Measurements from ENCODE around the gene TTC27. TPM values are rescaled to one million over a fixed set of nuclear protein-coding genes. Genes with fewer than 3 reads are reported as not detected.

TTC27 gene
- total and polyA plus RNA-seq, 2 donors, result 10.9 to 17.8 TPM

DNA sequence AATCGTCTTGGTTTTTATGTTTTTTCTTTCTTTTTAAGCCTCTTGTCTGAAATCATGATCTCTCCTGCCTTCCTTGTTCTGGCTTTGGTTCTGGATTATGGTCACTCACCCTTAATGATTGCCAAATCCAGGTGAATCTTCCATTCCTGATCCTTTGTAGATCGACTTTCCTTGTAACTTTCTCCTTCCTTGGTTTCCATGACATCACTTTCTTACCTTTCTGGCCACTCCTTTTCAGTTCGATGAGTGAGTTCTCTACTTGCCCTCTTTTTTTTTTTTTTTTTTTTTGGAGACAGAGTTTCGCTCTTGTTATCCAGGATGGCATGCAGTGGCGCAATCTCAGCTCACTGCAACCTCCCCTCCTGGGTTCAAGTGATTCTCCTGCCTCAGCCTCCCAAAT lies 179.8 kb downstream of the TTC27 start:
- no peak overlapping the region for H3K27ac ChIP-seq (ENCODE audit: low read depth in 1 of 2, low read length in 1 of 2)
- H3K36me3 ChIP-seq (ENCODE audit: control insufficient read depth in 2 of 2, insufficient read depth in 2 of 2, low read length in 1 of 2), result no peaks in the 10 kb centered on the region
- DNase-seq (ENCODE audit: low read depth in 6 of 9, low spot score in 9 of 9), result no peak
- no peak overlapping the region for H3K4me3 ChIP-seq (ENCODE audit: low read length in 2 of 2)
- H3K27me3 ChIP-seq (ENCODE audit: control insufficient read depth in 2 of 2, insufficient read depth in 1 of 2, low read length in 1 of 2), result no peaks in the 10 kb centered on the region
- no peaks in the 10 kb centered on the region for H3K9me3 ChIP-seq (ENCODE audit: control insufficient read depth in 2 of 2, insufficient read depth in 1 of 2, low read length in 1 of 2)
- WGBS, result 98% methylated on average over 5 of the region's 5 CpGs
- no peaks in the 10 kb centered on the region for H3K4me1 ChIP-seq (ENCODE audit: control insufficient read depth in 2 of 2, insufficient read depth in 2 of 2, low read length in 2 of 2)

DNA sequence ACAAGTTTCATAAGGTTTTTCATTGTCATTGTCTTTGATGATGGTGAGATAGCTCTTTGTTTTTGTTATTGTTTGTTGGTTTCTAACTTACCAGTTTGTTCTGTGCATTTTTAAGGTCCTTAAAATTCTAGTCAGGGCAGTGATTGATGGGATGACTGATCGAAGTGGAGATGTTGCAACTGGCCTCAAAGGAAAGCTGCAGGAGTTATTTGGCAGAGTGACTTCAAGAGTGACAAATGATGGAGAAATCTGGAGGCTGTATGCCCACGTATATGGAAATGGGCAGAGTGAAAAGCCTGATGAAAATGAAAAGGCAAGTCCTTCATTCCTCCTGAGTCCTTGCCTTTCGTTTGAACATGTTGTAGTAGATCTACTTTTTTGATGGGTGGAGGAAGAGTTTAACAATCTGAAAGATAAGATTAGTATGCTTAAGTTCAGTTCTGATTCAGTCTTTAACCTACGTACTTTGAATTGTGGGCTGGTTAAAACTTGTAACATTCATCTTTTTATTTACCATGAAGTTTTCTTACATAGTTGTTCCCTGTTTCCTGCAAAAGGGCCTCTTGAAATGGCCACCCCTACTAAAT lies 183.2 kb downstream of the TTC27 start:
- 92% methylated on average over 4 of the region's 4 CpGs for WGBS
- H3K4me3 ChIP-seq (ENCODE audit: low read length in 2 of 2), result no peak overlapping the region
- no peaks in the 10 kb centered on the region for H3K27me3 ChIP-seq (ENCODE audit: control insufficient read depth in 2 of 2, insufficient read depth in 1 of 2, low read length in 1 of 2)
- H3K9me3 ChIP-seq (ENCODE audit: control insufficient read depth in 2 of 2, insufficient read depth in 1 of 2, low read length in 1 of 2), result no peaks in the 10 kb centered on the region
- DNase-seq (ENCODE audit: low read depth in 6 of 9, low spot score in 9 of 9), result no peak
- no peaks in the 10 kb centered on the region for H3K36me3 ChIP-seq (ENCODE audit: control insufficient read depth in 2 of 2, insufficient read depth in 2 of 2, low read length in 1 of 2)
- no peaks in the 10 kb centered on the region for H3K4me1 ChIP-seq (ENCODE audit: control insufficient read depth in 2 of 2, insufficient read depth in 2 of 2, low read length in 2 of 2)
- H3K27ac ChIP-seq (ENCODE audit: low read depth in 1 of 2, low read length in 1 of 2), result no peak overlapping the region

DNA sequence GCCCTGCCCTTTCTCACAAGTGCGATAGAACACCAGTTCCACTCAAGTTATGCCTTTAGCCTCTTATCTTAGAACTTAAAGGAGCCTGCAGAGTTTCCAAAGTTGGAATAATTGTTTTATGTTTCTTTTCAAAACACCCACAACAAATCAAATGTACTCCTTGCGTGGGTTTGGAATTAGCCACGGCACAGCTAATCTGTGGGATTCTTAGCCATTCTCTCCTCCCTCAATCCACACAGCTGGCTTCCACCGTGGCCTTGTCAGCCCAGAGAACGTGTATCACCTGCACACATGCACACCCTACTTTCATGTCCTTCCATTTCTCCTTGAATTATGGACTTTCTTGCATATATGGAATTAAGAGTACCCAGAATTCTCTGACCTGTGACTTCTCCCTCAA lies 183.8 kb downstream of the TTC27 start:
- H3K27me3 ChIP-seq (ENCODE audit: control insufficient read depth in 2 of 2, insufficient read depth in 1 of 2, low read length in 1 of 2), result no peaks in the 10 kb centered on the region
- 98% methylated on average over 5 of the region's 5 CpGs for WGBS
- no peaks in the 10 kb centered on the region for H3K9me3 ChIP-seq (ENCODE audit: control insufficient read depth in 2 of 2, insufficient read depth in 1 of 2, low read length in 1 of 2)
- no peak for DNase-seq (ENCODE audit: low read depth in 6 of 9, low spot score in 9 of 9)
- no peak overlapping the region for H3K4me3 ChIP-seq (ENCODE audit: low read length in 2 of 2)
- H3K27ac ChIP-seq (ENCODE audit: low read depth in 1 of 2, low read length in 1 of 2), result no peak overlapping the region
- no peaks in the 10 kb centered on the region for H3K4me1 ChIP-seq (ENCODE audit: control insufficient read depth in 2 of 2, insufficient read depth in 2 of 2, low read length in 2 of 2)
- no peaks in the 10 kb centered on the region for H3K36me3 ChIP-seq (ENCODE audit: control insufficient read depth in 2 of 2, insufficient read depth in 2 of 2, low read length in 1 of 2)

DNA sequence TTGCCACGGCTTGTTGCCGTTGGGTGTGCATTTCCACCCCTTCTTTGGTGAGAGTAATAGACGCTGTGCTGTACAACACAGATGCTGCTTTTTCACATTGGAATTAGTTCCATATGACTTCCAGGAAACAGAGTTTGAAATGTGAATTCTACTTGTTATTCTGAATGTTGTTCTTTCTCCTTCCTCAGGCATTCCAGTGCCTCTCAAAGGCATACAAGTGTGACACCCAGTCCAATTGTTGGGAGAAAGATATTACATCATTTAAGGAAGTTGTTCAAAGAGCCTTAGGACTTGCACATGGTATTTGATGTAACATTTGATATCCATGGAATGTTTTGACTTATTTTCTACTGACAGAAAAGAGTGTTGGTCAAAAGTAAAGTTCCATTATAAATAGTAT lies 184.5 kb downstream of the TTC27 start:
- Histone ChIP-seq H3K9me3 (ENCODE audit: control insufficient read depth in 2 of 2, insufficient read depth in 1 of 2, low read length in 1 of 2) (no peaks in the 10 kb centered on the region), H3K4me1 (ENCODE audit: control insufficient read depth in 2 of 2, insufficient read depth in 2 of 2, low read length in 2 of 2) (no peaks in the 10 kb centered on the region), H3K27ac (ENCODE audit: low read depth in 1 of 2, low read length in 1 of 2) (no peak overlapping the region), H3K4me3 (ENCODE audit: low read length in 2 of 2) (no peak overlapping the region), H3K27me3 (ENCODE audit: control insufficient read depth in 2 of 2, insufficient read depth in 1 of 2, low read length in 1 of 2) (no peaks in the 10 kb centered on the region), H3K36me3 (ENCODE audit: control insufficient read depth in 2 of 2, insufficient read depth in 2 of 2, low read length in 1 of 2) (no peaks in the 10 kb centered on the region)
- no peak for DNase-seq (ENCODE audit: low read depth in 6 of 9, low spot score in 9 of 9)
- WGBS, result 98% methylated on average over 3 of the region's 3 CpGs

DNA sequence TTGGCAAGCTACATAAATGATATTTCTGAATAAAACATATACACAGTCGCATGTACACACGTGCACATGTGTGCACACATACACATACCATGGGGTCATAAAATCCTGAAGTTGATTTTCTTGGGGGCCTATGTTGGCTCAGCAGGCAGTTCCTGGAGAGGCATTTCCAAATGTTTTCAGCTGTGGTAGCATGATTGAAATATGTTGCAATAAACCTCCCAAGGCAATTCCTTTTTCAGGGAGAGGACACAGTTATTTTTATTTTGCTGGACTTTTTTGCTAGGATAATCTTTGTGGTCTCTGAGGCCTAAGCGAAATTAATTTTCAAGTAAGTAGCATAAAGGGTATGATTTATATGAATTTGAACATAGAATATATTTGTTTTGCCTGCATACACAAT lies 192.2 kb downstream of the TTC27 start:
- no peaks in the 10 kb centered on the region for H3K9me3 ChIP-seq (ENCODE audit: control insufficient read depth in 2 of 2, insufficient read depth in 1 of 2, low read length in 1 of 2)
- H3K27me3 ChIP-seq (ENCODE audit: control insufficient read depth in 2 of 2, insufficient read depth in 1 of 2, low read length in 1 of 2), result no peaks in the 10 kb centered on the region
- H3K27ac ChIP-seq (ENCODE audit: low read depth in 1 of 2, low read length in 1 of 2), result no peak overlapping the region
- 96% methylated on average over 3 of the region's 3 CpGs for WGBS
- H3K4me1 ChIP-seq (ENCODE audit: control insufficient read depth in 2 of 2, insufficient read depth in 2 of 2, low read length in 2 of 2), result no peaks in the 10 kb centered on the region
- no peak for DNase-seq (ENCODE audit: low read depth in 6 of 9, low spot score in 9 of 9)
- H3K36me3 ChIP-seq (ENCODE audit: control insufficient read depth in 2 of 2, insufficient read depth in 2 of 2, low read length in 1 of 2), result no peaks in the 10 kb centered on the region
- H3K4me3 ChIP-seq (ENCODE audit: low read length in 2 of 2), result no peak overlapping the region

DNA sequence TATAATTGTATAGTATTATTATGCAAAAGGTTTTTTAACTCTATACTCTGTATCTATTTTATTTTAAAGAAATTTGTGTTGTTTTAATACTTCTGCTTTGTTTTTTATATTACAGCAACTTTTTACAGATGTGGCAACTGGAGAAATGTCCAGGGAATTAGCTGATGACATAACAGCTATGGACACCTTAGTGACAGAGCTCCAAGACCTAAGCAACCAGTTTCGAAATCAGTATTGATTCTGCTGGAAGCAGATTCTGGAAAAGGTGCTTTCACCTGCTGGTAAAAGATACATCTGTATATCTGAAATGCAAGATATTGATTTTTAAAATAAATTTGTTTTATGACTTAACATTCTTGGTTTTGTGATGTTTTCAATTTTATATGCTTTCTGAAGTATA lies 192.9 kb downstream of the TTC27 start:
- H3K4me3 ChIP-seq (ENCODE audit: low read length in 2 of 2), result no peak overlapping the region
- 97% methylated on average over 1 of the region's 1 CpG for WGBS
- no peak for DNase-seq (ENCODE audit: low read depth in 6 of 9, low spot score in 9 of 9)
- no peak overlapping the region for H3K27ac ChIP-seq (ENCODE audit: low read depth in 1 of 2, low read length in 1 of 2)
- H3K27me3 ChIP-seq (ENCODE audit: control insufficient read depth in 2 of 2, insufficient read depth in 1 of 2, low read length in 1 of 2), result no peaks in the 10 kb centered on the region
- no peaks in the 10 kb centered on the region for H3K9me3 ChIP-seq (ENCODE audit: control insufficient read depth in 2 of 2, insufficient read depth in 1 of 2, low read length in 1 of 2)
- H3K4me1 ChIP-seq (ENCODE audit: control insufficient read depth in 2 of 2, insufficient read depth in 2 of 2, low read length in 2 of 2), result no peaks in the 10 kb centered on the region
- no peaks in the 10 kb centered on the region for H3K36me3 ChIP-seq (ENCODE audit: control insufficient read depth in 2 of 2, insufficient read depth in 2 of 2, low read length in 1 of 2)

DNA sequence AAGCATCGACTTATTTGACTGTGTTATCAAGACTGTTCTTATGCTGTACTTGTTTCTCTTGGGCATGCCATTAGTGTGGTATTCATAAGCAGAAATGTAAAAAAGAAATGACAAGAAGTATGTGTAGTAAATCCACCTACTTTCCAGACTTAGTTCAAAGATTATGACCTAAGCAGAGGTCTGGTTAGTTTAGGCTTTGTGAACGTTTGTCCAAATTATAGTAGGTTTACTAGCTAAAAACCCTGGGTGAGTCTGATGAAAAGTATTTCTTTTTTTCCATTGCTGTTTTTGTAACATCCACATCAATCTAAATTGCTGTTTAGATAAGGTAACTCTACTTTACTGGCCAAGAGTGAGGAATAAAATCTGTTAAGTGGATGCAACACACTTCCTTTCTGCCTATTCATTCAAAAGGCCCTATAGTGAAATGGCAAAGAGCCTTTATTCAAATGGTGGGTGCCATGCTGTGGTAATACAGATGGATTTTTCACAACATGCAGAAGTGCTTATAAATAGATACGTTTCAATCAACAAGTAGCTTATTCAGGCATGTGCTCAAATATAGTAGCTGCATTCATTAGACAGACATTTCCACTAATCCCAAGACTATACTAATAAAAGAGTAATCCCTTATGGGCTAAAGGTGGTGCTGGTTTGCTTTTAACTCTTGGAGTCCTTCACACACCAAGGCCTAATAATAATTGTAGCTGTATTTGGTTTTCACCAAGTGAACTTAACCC lies 196.4 kb downstream of the TTC27 start:
- no peak overlapping the region for H3K4me3 ChIP-seq (ENCODE audit: low read length in 2 of 2)
- no peaks in the 10 kb centered on the region for H3K4me1 ChIP-seq (ENCODE audit: control insufficient read depth in 2 of 2, insufficient read depth in 2 of 2, low read length in 2 of 2)
- WGBS, result 97% methylated on average over 3 of the region's 3 CpGs
- no peaks in the 10 kb centered on the region for H3K27me3 ChIP-seq (ENCODE audit: control insufficient read depth in 2 of 2, insufficient read depth in 1 of 2, low read length in 1 of 2)
- H3K27ac ChIP-seq (ENCODE audit: low read depth in 1 of 2, low read length in 1 of 2), result no peak overlapping the region
- no peaks in the 10 kb centered on the region for H3K36me3 ChIP-seq (ENCODE audit: control insufficient read depth in 2 of 2, insufficient read depth in 2 of 2, low read length in 1 of 2)
- H3K9me3 ChIP-seq (ENCODE audit: control insufficient read depth in 2 of 2, insufficient read depth in 1 of 2, low read length in 1 of 2), result no peaks in the 10 kb centered on the region
- DNase-seq (ENCODE audit: low read depth in 6 of 9, low spot score in 9 of 9), result no peak

DNA sequence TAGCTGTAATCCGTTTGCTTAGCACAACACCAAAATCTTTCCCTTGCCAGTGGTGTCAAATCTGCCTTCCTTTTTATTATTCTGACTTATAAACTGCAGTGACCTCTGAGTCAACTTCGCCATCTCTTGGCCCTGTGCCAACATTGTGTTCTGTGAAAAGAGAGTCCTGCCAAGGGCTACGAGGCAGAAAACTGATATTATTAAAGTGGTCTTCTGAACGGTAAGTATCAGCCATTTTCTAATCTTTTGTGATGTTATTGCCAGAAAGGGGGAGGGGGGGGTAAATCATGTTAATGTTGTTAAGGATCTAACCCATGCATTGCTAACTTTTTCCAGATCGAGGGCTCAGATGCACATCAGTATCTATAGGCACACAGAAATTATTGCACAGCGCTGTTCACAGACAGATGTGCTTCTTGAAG lies 197.5 kb downstream of the TTC27 start:
- DNase-seq (ENCODE audit: low read depth in 6 of 9, low spot score in 9 of 9), result no peak
- Histone ChIP-seq H3K36me3 (ENCODE audit: control insufficient read depth in 2 of 2, insufficient read depth in 2 of 2, low read length in 1 of 2) (no peaks in the 10 kb centered on the region), H3K9me3 (ENCODE audit: control insufficient read depth in 2 of 2, insufficient read depth in 1 of 2, low read length in 1 of 2) (no peaks in the 10 kb centered on the region), H3K4me1 (ENCODE audit: control insufficient read depth in 2 of 2, insufficient read depth in 2 of 2, low read length in 2 of 2) (no peaks in the 10 kb centered on the region), H3K27me3 (ENCODE audit: control insufficient read depth in 2 of 2, insufficient read depth in 1 of 2, low read length in 1 of 2) (no peaks in the 10 kb centered on the region), H3K4me3 (ENCODE audit: low read length in 2 of 2) (no peak overlapping the region), H3K27ac (ENCODE audit: low read depth in 1 of 2, low read length in 1 of 2) (no peak overlapping the region)
- WGBS, result 92% methylated on average over 6 of the region's 6 CpGs

DNA sequence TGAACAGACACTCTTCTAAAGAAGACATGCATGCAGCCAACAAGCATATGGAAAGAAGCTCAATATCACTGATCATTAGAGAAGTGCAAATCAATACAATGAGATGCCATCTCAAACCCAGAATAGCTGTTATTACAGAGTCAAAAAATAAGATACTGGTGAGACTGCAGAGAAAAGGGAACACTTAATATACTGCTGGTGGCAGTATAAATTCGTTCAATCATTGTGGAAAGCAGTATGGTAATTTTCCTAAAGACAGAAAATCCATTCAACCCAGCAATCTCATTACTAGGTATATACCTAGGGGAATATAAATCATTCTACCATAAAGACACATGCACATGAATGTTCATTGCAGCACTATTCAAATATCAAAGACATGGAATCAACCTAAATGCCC lies 202.3 kb downstream of the TTC27 start:
- H3K4me3 ChIP-seq (ENCODE audit: low read length in 2 of 2), result no peak overlapping the region
- H3K9me3 ChIP-seq (ENCODE audit: control insufficient read depth in 2 of 2, insufficient read depth in 1 of 2, low read length in 1 of 2), result no peaks in the 10 kb centered on the region
- H3K4me1 ChIP-seq (ENCODE audit: control insufficient read depth in 2 of 2, insufficient read depth in 2 of 2, low read length in 2 of 2), result no peaks in the 10 kb centered on the region
- no peak overlapping the region for H3K27ac ChIP-seq (ENCODE audit: low read depth in 1 of 2, low read length in 1 of 2)
- no peaks in the 10 kb centered on the region for H3K27me3 ChIP-seq (ENCODE audit: control insufficient read depth in 2 of 2, insufficient read depth in 1 of 2, low read length in 1 of 2)
- DNase-seq (ENCODE audit: low read depth in 6 of 9, low spot score in 9 of 9), result no peak
- 95% methylated on average over 1 of the region's 1 CpG for WGBS
- H3K36me3 ChIP-seq (ENCODE audit: control insufficient read depth in 2 of 2, insufficient read depth in 2 of 2, low read length in 1 of 2), result no peaks in the 10 kb centered on the region
